ENCODE data around the gene CHMP4A. TPM values are rescaled to one million over a fixed set of nuclear protein-coding genes. Genes with fewer than 3 reads are reported as not detected.
"Not testable (repeated sequence)": the region's sequence is repeated elsewhere in the genome, so short reads cannot be mapped to it uniquely, and the experiment has no call there.

The CHMP4A gene
- total and polyA plus RNA-seq, 3 donors from 2014 or later: 52.9 to 111 (median 56.3) TPM

GRCh38 chr14:24226473-24226872 is 13.2 kb upstream of the CHMP4A start:
- no peaks in the 10 kb centered on the region for H3K36me3 ChIP-seq (ENCODE audit: low read depth, missing control alignments)
- no peaks in the 10 kb centered on the region for H3K27me3 ChIP-seq
- H3K9me3 ChIP-seq: no peaks in the 10 kb centered on the region
- peaks cover 9% of the 10 kb centered on the region for H3K4me1 ChIP-seq
- H3K27ac ChIP-seq: no peak overlapping the region
- TF ChIP-seq, protein P1, sequence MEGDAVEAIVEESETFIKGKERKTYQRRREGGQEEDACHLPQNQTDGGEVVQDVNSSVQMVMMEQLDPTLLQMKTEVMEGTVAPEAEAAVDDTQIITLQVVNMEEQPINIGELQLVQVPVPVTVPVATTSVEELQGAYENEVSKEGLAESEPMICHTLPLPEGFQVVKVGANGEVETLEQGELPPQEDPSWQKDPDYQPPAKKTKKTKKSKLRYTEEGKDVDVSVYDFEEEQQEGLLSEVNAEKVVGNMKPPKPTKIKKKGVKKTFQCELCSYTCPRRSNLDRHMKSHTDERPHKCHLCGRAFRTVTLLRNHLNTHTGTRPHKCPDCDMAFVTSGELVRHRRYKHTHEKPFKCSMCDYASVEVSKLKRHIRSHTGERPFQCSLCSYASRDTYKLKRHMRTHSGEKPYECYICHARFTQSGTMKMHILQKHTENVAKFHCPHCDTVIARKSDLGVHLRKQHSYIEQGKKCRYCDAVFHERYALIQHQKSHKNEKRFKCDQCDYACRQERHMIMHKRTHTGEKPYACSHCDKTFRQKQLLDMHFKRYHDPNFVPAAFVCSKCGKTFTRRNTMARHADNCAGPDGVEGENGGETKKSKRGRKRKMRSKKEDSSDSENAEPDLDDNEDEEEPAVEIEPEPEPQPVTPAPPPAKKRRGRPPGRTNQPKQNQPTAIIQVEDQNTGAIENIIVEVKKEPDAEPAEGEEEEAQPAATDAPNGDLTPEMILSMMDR (IDR thresholded peaks at IDR 0.05): no peak
- no peak for TF ChIP-seq POLR2A (IDR thresholded peaks at IDR 0.05)
- DNase-seq: no peak
- intact Hi-C loops (cut with DNase I; ENCODE audit: low total_unique reads): no loop called here
- H3K4me3 ChIP-seq: no peak overlapping the region
- WGBS, 2 donors: 70 to 75% methylated on average over 1 of the region's 1 CpG

- Histone ChIP-seq H3K27me3 (no peaks in the 10 kb centered on the region), H3K36me3 (ENCODE audit: low read depth, missing control alignments) (no peaks in the 10 kb centered on the region), H3K27ac (no peak overlapping the region), H3K4me3 (no peak overlapping the region), H3K9me3 (no peaks in the 10 kb centered on the region), H3K4me1 (no peaks in the 10 kb centered on the region)
- 91 to 92% methylated on average over 7 of the region's 7 CpGs for WGBS, 2 donors
- TF ChIP-seq, protein P1 (IDR thresholded peaks at IDR 0.05): no peak
- no peak for TF ChIP-seq POLR2A (IDR thresholded peaks at IDR 0.05)
- no peak for DNase-seq
- intact Hi-C loops (cut with DNase I; ENCODE audit: low total_unique reads): no loop called here
Measured at GRCh38 chr14:24224618-24225071, 11.4 kb upstream of the CHMP4A start.

DNA sequence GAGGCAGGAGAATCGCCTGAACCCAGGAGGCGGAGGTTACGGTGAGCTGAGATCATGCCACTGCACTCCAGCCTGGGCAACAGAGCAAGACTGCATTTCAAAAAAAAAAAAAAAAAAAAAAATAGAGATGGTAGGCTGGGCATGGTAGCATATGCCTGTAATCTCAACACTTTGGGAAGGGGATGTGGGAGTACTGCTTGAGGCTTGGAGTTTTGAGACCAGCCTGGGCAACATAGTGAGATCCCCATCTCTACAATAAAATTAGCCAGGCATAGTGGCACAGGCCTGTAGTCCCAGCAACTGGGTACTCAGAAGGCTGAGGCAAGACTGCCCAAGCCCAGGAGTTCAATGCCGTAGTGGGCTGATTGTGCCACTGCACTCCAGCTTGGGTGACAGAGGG is 9.7 kb upstream of the CHMP4A start:
- 97 to 98% methylated on average over 4 of the region's 4 CpGs for WGBS, 2 donors
- DNase-seq; H3K27me3 ChIP-seq; H3K4me3 ChIP-seq; H3K36me3 ChIP-seq (ENCODE audit: low read depth, missing control alignments); H3K4me1 ChIP-seq; H3K27ac ChIP-seq; intact Hi-C loops (cut with DNase I; ENCODE audit: low total_unique reads); H3K9me3 ChIP-seq: not testable (repeated sequence)

DNA sequence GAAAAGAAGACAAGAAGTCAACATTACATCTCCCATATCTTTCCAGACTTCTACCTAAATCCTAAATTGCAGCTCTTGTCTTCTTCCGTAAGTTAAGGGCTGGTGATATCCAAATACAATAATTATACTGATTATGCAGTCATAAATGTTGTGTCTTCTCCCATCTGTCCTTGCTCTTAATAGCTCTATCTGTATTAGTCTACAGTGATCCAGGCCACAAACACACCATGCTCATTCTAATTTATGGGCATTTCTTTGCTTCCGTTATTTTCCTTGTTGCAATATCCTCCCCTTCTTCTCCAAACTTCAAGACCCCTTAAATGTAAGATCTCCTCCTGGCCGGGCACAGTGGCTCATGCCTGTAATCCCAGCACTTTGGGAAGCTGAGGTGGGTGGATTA is 6.2 kb upstream of the CHMP4A start:
- intact Hi-C loops (cut with DNase I; ENCODE audit: low total_unique reads): no loop called here
- Histone ChIP-seq H3K27ac (no peak overlapping the region), H3K36me3 (ENCODE audit: low read depth, missing control alignments) (no peaks in the 10 kb centered on the region), H3K4me1 (peaks cover 13% of the 10 kb centered on the region), H3K27me3 (no peaks in the 10 kb centered on the region), H3K4me3 (no peak overlapping the region), H3K9me3 (no peaks in the 10 kb centered on the region)
- no peak for DNase-seq
- 56 to 58% methylated on average over 3 of the region's 3 CpGs for WGBS, 2 donors
- TF ChIP-seq, protein P1 (IDR thresholded peaks at IDR 0.05): no peak
- TF ChIP-seq POLR2A (IDR thresholded peaks at IDR 0.05): no peak

GRCh38 chr14:24219080-24219479 is 5.8 kb upstream of the CHMP4A start:
- intact Hi-C loops (cut with DNase I; ENCODE audit: low total_unique reads): no loop called here
- no peak overlapping the region for H3K27ac ChIP-seq
- DNase-seq: no peak
- no peaks in the 10 kb centered on the region for H3K27me3 ChIP-seq
- peaks cover 16% of the 10 kb centered on the region for H3K4me1 ChIP-seq
- no peaks in the 10 kb centered on the region for H3K9me3 ChIP-seq
- no peaks in the 10 kb centered on the region for H3K36me3 ChIP-seq (ENCODE audit: low read depth, missing control alignments)
- no peak for TF ChIP-seq POLR2A (IDR thresholded peaks at IDR 0.05)
- TF ChIP-seq, protein P1 (IDR thresholded peaks at IDR 0.05): no peak
- no peak overlapping the region for H3K4me3 ChIP-seq
- 87 to 88% methylated on average over 4 of the region's 4 CpGs for whole genome bisulfite sequencing, 2 donors

DNA sequence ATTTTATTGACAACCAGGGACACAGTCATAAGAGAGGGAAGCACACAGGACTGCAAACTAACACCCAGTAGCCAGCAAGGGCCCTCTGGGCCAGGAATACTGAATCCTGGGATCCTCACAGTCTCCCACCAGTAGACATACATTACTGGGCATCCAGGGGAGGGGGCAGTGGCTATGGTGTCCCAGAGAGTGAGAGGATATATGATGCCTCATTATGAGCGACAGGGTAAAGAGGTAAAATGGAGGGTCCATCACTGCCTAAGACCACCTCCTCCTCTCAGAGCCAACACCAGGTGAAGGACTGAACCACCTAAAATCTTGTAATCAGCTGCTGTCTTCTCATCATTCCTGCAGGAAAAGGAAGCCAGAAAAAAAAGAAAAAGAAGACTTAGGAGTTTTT is 3.6 kb upstream of the CHMP4A start:
- H3K4me3 ChIP-seq; intact Hi-C loops (cut with DNase I; ENCODE audit: low total_unique reads); DNase-seq; H3K36me3 ChIP-seq (ENCODE audit: low read depth, missing control alignments); H3K27me3 ChIP-seq; H3K9me3 ChIP-seq; H3K27ac ChIP-seq: not testable (repeated sequence)
- peaks cover 21% of the 10 kb centered on the region for H3K4me1 ChIP-seq
- 50 to 86% methylated on average over 1 of the region's 1 CpG for WGBS, 2 donors

Data from testis (tissue), 3 donors.